HG03159 (cell line): ENCODE results near the gene RTN4RL1.
"Not testable (repeated sequence)": the region's sequence is repeated elsewhere in the genome, so short reads cannot be mapped to it uniquely, and the experiment has no call there.

Source experiments
- ATAC-seq: cut with Tn5 transposase; IDR thresholded peaks from one replicate; pipeline ENCODE4 v1.9.1; 2021; ENCODE audit warnings: mild to moderate bottlenecking, moderate library complexity; ENCODE audit not compliant: unreplicated experiment

RTN4RL1 gene

DNA sequence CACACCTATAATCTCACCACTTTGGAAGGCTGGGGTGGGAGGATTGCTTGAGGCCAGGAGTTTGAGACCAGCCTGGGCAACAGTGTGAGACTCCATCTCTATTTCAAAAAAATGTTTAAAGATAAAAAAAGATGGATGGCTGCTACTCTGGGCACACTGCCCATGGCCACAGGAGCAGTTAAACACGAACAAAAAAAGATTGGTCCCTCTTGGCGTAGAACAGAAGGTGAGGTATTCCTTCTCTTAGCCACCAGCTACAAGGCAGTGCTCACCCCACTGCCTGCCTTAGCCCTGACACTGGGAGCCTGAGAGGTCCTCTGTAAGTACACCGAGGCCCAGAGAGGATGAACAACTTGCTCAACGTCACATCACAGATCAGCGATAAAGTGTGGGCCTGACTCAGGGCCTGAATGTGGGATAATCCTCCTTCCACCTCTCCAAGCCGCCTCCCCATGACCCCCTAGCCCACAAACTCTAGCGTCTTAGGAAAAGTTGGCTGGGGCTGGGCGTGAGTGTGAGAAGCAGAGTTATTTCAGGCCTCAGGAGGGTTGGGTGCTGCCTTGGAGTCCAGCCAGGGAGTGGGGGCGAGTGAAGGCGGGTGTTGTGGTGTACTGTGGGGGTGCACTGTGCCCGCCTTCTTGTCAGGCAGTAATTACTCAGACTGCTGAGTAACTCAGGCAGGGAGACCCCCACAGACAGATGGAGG lies 2.5 kb upstream of the RTN4RL1 start:
- ATAC-seq = no peak

DNA sequence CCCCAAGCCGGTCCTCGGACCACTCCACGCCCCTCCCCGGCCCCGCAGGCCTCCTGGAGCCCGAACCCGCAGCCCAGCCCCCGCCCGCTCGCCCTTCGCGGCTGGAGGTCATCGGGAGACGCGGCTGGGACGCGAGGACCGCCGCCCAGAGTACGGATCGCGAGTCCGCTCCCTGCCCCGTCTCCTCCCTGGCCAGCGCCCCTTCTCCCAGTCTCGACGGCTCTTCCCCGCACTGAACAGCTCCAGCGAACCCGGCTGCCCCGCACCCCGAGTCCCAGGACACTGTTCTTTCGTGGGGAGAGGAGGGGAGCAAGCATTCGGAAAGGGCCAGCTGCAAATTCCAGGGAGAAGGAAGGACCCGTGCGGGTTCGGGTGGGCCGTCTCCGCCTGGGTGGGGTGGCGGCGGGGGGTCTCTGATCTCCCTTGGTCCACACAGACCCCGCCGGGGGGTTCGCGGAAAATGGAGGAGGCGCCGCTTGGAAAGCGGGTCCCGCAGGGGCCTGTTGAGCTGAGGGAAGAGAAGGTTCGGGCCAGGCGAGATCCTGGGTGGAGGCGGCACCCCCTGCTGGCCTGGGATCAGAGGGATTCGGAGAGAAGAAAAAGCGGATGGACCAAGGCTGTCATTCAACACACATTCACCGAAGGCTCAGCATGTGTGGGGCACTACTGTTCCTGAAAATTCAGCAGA lies 632 bp upstream of the RTN4RL1 start:
- no peak for ATAC-seq

DNA sequence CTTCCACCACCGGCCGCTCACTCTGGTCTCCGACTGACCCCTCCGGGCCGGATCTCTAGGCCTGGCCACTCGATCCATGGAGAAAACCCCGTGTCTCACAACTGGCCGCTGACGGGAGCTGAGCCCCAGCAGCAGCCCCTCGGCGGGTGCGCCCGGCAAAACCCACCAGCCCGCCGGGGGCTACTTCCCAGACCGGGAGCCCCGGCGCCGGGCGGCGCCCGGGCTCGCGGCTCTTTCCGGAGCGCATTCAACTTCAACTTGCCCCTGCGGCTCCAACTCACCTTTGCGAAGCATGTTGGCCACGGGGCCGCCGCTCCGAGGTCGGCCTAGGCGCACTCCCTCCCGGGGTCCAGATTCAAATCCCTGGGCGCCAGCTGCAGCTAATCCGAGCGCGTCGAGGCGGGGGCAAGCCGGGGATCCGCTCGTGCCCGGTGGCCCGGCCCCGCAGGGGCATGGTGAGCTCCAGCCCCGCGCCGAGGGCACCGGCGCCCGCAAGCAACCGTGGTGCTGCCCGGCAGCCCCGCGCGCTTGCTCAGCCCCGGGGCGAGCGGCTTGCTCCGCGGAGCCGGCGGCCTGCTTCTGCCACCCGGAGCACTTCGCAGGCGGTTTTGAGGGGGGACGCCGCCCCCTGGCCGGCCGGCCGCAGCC lies 438 bp downstream of the RTN4RL1 start:
- ATAC-seq = no peak

GRCh38 chr17:2023692-2024571 lies 1.2 kb downstream of the RTN4RL1 start:
- no peak for ATAC-seq

DNA sequence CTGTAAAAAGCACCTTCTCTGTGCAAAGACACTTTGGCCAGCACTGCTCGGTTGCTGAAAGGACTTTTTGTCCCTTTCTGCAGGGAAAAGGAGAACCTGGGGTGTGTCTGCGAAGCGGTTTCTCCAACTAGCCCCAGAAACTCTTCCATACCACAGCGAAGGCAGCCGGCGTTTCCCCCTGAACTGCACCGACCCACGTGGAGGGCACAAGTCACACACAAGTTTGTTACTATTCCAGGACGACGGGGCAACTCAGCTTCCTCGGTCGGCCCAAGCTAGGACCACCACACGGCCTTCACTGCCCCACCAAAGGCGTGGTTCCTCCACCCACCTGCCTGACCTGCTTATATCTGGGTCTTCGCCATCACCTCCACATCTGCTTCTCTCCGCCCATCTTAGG lies 1.9 kb downstream of the RTN4RL1 start:
- no peak for ATAC-seq

DNA sequence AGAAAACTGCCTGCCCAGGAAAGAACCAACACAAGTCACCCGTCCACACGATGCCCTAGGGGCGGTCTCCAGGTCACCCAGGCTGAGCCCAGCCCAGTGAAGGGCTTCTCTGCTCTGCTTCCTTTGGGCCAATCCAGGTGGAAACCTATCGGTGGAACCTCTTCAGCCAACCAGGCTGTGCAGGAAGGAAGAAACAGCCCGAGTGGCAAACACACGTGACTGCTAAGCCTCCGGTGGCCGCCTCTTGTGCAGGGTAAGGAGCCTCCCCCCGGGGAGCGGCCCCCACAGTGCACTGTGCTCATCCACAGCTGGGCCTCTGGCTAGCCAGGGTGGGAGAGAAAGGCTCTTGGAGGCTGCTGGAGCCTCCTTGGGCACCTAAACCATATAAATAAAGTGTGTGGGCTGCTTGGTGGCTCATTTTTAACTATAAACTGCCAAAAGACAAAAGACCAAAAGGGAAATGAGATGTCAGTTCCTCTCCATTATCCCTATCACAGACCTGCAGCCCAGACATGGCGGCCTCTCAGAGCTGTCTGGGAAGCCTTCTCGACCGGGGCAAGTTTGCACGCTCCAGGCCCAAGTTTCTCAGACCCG lies 2.4 kb downstream of the RTN4RL1 start:
- no peak for ATAC-seq

- ATAC-seq = no peak
These were observed 4.4 kb downstream of the RTN4RL1 start for GRCh38 chr17:2020721-2021120.

- ATAC-seq = no peak
These were observed 5.4 kb downstream of the RTN4RL1 start for GRCh38 chr17:2019723-2020122.

- no peak for ATAC-seq
These were observed 6.2 kb downstream of the RTN4RL1 start for GRCh38 chr17:2018716-2019510.

- no peak for ATAC-seq
These were observed 7.7 kb downstream of the RTN4RL1 start for GRCh38 chr17:2017274-2017941.

DNA sequence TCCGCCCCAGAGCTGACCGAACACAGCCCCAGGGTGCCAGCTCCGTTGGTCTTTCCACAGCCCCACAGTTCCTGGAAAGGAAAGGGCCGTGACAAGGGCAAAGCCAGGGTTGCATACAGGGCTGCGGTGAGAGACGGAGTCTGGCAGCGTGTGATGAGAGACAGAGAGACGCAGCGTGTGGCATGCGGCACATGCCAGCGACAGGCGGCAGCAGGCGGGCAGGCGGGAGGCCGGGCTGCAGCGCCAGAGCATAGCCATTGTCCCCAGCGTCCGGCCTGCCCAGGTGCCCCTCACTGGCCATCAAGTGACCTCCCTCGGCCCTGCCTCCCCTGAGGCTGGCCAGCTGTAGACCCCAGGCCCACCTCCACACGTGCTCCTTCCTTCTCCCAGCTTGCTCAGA lies 8.6 kb downstream of the RTN4RL1 start:
- ATAC-seq = no peak

GRCh38 chr17:2015314-2015713 lies 9.8 kb downstream of the RTN4RL1 start:
- ATAC-seq = no peak

DNA sequence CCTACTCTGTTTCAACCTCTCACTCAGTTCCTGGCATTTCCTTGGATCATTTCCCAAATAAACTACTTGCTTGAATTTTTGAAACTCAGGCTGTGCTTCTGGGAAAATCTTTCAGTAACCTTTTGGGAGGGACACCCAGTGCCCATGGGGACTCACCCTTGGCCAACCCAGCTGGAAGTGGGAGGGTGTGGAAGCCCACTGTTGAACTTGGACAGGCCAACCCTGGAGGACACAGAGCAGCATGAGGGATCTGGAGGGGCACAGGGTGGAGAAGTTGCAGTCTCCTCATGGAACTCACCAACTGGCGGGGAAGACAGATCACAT lies 11.2 kb downstream of the RTN4RL1 start:
- no peak for ATAC-seq

- ATAC-seq = not testable (repeated sequence)
These were observed 11.7 kb downstream of the RTN4RL1 start for GRCh38 chr17:2013220-2013993.

DNA sequence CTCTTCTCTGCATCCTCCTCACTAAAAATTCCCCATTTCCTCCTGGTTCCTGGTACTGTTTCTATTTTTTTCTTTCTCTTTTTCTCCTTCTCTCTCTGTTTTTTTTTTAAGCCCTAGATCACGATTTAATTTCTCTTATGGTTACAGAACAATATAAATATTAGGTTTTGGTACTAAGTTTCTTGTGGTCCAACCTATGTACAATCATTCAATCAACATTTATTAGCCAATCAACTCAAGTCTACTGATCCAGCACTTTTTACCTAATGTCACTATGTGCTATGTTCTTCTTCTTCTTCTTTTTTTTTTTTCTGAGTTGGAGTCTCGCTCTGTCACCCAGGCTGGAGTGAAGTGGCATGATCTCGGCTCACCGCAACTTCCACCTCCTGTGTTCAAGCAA lies 12.6 kb downstream of the RTN4RL1 start:
- no peak for ATAC-seq

- no peak for ATAC-seq
These were observed 13.4 kb downstream of the RTN4RL1 start for GRCh38 chr17:2011411-2012371.

DNA sequence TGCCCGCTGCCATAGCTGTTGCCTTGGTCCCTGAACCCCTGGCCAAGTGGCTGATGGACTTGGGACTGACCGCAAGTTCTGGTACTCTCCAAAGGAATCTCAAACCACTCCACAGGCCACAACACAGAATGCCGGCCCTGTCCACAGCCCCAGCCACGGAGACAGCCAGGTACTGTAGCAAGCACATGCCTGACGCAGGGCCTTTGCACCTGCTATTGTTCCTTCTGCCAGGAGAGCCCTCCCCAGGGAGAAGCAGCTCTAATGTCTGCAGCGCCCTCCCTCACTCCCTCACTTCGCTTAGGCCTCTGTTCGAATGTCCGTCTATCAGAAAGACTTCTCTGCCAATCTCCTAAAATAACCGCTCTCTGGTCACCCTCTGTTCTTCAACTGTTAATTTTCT lies 15.4 kb downstream of the RTN4RL1 start:
- no peak for ATAC-seq
